GM19397 (cell line): ENCODE measurements around the gene IGFBP1.
"Not testable (repeated sequence)": the region's sequence is repeated elsewhere in the genome, so short reads cannot be mapped to it uniquely, and the experiment has no call there.

ENCODE experiments used
- ATAC-seq: cut with Tn5 transposase; IDR thresholded peaks from one replicate; pipeline ENCODE4 v1.9.1; 2021; ENCODE audit warnings: mild to moderate bottlenecking, moderate library complexity; ENCODE audit not compliant: unreplicated experiment

The IGFBP1 gene

DNA sequence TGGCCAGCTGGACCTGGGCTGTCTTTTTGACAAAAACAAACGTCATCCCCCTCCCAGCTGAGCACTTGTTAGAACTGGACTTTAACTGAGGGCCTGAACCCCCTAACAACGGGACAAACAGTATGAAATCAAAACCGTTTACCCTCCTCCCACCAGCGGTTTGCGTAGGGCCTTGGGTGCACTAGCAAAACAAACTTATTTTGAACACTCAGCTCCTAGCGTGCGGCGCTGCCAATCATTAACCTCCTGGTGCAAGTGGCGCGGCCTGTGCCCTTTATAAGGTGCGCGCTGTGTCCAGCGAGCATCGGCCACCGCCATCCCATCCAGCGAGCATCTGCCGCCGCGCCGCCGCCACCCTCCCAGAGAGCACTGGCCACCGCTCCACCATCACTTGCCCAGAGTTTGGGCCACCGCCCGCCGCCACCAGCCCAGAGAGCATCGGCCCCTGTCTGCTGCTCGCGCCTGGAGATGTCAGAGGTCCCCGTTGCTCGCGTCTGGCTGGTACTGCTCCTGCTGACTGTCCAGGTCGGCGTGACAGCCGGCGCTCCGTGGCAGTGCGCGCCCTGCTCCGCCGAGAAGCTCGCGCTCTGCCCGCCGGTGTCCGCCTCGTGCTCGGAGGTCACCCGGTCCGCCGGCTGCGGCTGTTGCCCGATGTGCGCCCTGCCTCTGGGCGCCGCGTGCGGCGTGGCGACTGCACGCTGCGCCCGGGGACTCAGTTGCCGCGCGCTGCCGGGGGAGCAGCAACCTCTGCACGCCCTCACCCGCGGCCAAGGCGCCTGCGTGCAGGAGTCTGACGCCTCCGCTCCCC, at the start of gene IGFBP1:
TSS of gene IGFBP1 (plus strand) at position 304 of the 808 bp plus-strand sequence. CDS start at position 469, 165 bp downstream.
- ATAC-seq, result no peak

DNA sequence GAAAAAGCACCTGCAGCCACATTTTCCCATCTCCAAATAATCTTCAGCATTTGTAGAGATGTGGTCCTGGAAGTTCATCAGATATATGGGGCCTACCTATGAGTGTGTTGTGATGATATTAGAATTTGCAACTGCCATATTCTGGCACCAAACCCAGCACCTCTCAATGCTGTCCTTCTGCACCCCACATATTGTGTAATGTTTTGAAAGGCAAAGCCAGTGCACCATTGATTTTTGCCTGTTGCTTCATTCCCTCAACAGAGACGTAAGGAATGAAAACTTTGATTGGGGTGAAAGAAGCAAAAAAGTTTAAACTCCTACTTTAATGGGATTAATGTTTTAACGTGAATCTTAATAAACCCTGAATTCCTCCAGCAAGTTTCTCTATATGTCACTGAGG, 49.4 kb upstream of the IGFBP1 start:
- not testable (repeated sequence) for ATAC-seq

DNA sequence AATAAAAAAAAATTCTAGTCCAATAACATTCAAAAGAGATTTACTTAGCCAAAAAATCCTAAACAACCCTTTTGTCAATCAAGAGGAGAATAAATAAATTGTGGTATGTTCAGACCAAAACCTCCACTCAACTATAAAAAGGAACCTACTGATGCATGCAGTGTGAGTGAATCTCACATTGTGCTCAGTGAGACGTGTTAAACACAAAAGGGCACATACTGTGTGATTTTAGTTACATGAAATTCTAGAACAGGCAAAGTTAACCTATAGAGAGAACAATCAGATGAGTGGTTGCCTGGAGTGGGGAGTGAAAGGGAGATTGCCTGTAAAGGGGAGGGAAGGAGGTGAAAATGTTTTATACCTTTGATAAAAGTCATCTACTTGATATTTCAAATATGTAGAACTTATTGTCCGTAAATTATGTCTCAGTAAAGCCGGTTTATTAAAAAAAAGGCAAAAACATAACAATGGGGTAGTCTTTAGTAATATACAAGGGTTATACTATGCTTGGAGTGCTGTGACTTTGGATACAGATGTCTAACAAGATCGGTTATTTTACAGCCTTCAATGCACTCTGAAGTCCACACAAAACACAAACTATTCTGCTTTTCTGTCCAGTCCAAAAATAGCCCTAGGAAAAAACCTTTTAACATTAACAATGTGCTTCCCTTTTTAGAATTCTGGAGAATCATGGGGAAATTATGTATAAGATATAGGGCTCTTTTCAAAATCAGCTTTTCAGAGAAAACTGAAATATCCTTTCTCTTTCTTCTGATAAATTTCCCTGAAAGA, 46.2 kb upstream of the IGFBP1 start:
- not testable (repeated sequence) for ATAC-seq

DNA sequence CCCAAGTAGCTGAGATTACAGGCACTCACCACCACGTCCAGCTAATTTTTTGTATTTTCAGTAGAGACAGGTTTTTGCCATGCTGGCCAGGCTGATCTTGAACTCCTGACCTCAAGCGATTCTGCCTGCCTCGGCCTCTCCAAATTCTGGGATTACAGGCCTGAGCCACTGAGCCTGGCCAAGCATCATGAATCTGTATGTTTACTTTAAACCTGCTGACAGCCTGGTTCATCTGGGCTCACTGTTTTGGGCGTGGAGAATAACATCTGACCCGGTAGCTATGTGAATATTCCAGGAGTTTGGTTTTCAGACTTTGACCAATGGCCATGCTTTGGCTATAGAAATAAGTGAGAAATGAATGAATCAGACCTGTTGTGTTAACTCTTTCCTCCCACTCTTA, 41.8 kb upstream of the IGFBP1 start:
- not testable (repeated sequence) for ATAC-seq

DNA sequence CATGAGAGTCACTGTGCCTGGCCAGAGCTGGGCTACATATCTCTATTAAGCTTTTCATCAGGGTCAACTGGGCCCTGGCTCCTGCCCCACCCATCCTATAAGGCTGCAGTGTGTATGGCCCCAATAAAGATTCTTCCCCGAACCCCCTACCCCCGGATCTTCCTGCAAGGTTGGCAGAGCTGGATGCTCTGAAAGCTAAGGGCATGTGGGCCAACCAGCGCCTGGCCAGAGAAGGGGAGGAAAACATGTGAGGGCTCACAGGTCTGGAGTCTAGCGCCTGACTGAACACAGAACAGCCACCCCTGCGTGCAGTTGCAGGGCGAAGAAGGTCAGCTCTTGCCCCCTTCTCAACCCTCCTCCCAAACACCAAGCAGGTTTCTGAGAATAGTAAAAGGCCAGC, 39.6 kb upstream of the IGFBP1 start:
- not testable (repeated sequence) for ATAC-seq

DNA sequence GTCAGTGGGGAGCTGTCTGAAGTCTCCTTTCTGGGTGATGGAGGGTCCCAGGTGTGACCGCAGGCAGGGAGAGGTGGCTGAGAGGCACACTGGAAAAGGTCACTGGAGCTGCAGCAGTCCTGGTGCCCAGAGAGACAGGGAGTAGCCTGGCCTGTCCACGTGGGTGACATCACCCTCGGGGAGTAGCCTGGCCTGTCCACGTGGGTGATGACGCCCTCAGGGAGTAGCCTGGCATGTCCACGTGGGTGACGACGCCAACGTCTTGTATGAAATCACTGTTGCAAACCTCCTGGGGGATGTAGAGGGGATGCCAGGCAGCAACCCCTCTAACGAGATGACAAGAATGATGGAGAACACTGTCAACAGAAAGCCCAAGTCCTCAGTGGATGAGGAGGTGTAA, 35.3 kb upstream of the IGFBP1 start:
- not testable (repeated sequence) for ATAC-seq

DNA sequence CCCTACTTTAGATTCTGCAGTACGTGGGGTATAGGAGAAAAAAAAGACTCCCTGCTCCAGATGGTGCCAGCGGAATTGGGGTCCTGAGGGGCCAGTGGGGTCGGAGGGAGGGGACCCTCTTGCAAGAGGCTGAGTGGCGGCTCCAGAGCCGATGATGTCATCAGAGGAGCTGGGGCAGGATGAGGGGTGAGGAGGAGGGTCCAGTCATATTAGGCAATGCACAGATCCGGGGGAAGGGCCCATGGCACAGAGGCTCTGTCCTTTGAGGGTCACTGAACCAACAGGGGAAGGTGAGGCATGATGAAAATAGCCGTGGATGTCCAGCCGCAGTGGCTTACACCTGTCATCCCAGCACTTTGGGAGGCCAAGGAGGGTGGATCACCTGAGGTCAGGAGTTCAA, 34.8 kb upstream of the IGFBP1 start:
- ATAC-seq, result not testable (repeated sequence)

DNA sequence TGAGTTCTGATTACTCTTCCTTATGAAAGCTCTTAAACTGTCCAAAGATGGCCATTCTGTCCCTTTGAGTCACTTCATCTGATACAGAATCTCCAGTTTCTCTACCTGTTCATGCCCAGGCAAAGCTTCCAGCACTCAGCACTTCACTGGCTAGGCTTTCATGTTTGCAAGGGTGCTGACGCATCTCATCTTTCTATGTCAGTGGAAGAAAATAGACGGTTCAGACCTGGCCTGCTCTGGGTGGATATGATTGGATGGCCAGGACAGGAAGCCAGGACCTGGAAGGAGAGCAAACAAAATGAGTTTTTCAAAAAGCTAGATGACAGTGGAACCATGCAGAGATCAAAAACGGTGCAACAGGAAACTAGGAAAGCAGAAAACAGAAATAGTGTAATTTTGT, 32.6 kb upstream of the IGFBP1 start:
- ATAC-seq, result not testable (repeated sequence)

DNA sequence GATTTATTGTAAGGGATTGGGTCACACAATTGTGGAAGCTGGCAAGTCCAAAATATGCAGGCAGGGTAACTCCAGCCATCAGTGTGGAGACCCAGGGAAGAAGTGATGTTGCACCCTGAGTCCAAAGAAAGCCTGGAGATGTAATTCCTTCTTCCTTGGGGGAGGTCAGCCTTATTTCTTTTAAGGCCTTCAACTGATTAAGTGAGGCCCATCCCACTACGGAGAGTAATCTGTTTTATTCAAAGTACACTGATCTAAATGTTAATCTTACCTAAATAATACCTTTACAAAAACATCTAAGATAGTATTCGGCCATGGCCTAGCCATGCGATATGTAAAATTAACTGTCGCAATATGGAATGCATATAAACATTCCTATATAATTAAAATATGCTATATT, 31.4 kb upstream of the IGFBP1 start:
- ATAC-seq, result not testable (repeated sequence)

DNA sequence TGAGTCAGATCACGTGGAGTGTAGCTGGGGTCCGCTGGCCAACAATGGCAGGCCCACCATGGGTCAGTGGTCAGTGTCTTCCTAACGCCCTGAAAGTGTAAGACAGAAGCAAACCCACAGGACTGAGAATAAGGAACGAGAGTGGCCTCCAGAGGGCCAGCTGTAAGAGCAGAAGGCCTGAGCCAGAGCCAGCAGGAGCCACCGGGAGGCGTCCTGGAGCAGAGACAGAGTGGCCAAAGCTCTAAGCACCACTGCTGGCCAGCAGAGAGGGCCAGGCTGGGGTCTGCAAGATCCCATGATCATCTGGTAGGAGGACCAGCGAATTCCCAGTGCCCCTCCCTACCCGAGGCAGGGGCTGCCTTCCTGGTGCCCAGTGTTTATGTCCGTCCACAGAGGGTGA, 24.6 kb upstream of the IGFBP1 start:
- no peak for ATAC-seq

DNA sequence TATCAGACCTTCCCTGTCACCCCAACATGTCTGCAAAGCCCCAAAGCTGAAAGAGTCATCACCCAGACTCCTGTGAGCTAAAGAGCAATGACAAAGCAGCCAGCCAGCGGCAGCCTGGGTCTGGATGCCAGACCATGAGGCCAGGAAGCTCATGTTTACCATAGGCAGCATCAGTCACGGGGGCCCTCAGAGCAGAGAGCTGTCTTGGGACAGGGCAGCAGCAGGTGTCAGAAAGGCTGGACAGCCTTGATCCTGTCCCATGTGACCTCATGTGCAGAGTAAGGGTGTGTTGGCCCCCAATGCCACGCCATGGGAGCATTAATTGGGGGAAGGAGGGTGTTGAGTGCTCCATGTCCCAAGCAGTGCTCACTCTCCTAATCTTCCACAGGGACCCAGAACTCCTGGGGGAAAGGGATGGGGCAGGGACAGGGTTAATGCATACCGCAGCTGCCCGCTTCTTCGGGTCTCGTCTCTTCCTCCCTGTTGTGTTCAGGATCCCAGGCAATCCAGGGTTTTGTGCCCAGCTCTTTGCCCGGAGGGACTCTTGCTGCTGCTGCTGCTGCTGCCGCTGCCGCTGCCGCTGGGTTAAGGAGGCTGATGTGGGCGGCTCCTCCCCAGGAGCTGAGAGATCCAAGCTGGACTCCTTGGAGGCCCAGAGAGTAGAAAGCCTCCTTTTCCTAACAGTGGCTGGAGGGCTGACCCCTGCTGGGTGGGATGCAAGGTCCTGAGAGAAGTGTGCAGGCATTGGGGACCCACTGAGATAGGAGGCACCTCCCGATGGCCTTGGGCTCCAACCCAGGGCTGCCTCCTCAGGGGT, 22.5 kb upstream of the IGFBP1 start:
- no peak for ATAC-seq

DNA sequence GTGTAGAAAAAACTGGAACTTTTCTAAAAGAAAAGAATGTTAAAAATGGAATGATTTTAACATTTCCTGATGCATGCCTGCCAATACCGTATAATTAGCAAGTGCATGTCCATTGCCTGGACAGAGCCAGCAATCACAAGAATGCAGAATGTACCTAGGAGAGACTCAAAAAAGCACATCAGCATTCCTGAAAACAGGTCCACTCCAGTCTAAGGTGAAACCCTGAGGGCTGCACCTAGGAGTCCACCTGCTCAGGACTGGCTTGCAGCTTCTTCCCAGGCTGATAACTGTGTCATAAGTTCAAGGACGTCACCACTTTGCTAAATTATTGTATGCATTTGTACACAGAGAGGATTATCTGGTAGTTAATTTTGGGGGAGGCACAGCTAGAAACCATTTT, 20.8 kb upstream of the IGFBP1 start:
- ATAC-seq, result no peak

DNA sequence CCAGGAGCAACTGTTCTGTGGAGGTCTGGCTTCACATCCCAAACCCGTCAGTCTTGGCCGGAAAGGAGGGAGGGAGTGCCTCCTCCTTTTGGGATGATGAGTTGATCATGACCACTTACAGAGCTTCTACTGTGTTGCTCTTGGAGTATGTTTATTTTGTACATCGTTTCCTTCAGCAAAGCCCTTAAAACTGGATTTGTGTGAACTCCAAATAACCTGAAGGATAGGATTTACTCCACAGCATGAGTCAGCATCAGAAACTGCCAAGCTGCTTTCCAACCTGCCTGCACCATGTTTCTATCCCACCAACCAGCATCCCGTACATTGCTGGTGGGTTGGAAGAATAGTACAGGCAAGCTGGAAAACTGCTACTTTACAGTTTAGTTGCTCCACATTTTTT, 18.9 kb upstream of the IGFBP1 start:
- ATAC-seq, result no peak

DNA sequence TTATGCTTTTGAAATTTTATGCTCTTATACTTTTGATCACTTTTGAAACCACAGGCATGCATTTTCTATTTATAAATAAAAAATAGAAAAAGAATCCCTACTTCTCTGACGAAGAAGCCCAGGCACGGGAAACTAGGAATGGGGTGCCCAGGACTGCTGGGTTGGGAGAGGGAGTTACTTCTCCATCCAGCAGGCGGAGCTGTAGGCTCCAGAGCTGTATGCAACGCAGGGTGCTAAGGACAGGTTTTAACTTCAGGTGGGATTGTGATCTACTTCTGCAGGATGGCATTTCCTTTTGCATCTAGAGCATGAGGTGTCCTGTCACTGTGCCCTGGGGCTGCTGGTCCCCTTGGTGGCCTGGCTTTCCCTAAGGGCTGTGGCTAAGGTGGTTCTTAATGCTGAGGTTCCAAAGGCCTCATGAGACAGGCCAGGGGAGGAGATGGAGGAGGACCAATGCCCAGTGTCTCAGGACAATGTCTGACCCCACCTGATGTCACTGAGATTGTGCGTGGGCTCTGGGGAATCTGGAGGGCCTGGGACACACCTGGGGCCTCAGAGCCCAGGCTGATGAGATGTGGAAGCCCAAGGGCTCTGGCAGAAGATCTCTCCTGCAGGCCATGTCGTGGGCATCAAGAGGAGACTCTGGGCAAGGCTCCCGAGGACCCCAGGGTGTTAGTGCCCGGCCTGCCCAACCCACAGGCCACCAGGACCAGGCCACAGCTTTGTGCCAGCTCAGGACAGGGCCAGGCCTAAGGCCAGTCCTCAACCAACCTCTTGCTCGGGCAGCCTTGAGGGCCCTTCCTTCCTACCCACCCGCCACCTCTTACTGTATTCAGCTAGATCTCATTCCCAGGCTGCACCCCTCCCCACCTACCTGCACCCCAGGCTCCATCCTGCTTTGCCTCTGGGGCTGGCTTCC, 15.9 kb upstream of the IGFBP1 start:
- ATAC-seq, result no peak

DNA sequence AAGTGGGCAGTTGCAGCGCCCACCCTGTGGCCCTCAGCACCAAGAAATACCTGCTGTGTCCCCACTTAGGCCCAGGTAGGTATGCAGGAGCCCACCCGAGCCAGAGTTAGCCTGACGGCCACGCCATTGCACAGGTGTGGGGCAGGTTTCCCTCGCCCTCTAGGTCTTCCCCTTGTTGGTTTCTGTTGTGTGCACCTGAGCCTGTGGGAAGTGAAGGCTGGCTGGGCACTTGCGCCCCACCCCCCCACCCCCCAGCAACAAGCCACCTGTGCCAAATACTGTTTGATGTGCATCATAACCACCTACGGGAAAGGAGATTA, 15.3 kb upstream of the IGFBP1 start, which contains the start of gene CCDC201:
TSS of gene CCDC201 (minus strand) at position 48 of the 320 bp plus-strand sequence. CDS start 75 bp downstream, outside the sequence.
- ATAC-seq, result no peak

DNA sequence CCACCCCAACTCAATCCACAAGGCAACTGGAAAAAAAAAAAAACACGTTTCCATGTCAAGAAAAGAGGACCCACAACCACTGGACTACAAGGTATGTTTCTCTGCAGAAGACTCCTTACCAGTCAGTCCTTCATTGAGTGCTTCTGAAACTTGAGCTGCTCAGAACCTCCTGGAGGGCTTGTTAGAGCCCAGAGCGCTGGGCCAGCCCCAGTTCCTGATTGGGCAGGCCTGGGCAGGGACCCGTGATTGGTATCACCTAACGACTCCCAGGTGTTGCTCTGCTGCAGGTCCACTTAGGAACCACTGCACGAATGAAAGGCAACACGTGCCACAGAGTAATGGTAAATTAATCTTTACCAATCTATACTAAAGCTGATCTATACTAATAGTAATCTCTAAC, 14.9 kb upstream of the IGFBP1 start:
- ATAC-seq, result no peak

DNA sequence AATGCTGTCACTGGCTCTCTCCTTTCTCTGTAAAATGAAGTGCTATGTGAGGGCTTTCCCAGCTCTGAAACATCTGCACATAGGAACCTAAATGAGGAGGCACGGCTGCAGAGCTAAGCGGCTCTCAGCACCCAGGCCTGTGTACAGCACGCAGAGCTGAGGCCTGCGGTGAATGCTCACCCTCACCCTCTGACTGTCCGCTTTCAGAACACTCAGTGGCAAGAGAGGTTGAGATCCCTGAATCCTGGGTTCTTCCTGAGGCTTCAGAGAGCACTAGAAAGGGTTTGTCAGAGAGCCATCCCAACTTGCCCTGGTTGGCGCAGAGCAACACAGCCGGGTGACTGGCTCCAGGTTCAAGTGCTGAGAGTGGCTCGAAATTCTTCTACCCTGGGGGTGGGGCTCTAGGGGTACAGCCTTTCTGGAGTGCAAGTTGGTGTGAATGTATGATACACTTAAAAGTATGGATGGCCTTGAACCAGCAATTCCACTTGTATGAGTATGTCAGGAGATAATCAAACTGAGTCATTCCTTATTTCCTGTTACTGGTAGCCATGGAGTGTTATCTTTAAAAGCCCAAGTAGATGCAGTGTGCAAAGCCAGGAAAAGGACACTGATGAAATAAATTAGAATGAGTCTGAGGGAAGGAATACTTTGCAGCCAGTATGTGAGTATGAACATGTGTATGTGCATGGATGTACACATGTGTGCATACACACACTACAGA, 13.7 kb upstream of the IGFBP1 start:
- ATAC-seq, result no peak

DNA sequence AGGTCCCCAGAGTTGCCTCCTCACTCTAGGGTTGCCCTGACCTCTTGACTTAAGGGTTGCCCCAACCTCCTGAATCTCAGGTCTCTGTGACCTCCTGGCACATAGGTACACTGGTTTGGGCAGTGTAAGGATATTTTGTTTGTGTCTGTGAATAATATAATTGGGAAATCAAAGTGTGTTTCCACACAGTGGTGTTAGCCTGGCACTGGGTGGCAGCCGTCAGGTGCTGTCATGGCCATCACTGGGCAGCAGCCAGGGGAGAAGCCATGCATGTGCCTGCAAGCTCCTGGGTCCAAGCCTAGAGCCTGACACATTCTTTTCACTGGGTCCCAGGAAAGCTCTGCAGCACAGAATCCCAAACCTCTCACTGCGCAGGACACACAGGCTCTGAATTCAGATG, 11.8 kb upstream of the IGFBP1 start:
- no peak for ATAC-seq

DNA sequence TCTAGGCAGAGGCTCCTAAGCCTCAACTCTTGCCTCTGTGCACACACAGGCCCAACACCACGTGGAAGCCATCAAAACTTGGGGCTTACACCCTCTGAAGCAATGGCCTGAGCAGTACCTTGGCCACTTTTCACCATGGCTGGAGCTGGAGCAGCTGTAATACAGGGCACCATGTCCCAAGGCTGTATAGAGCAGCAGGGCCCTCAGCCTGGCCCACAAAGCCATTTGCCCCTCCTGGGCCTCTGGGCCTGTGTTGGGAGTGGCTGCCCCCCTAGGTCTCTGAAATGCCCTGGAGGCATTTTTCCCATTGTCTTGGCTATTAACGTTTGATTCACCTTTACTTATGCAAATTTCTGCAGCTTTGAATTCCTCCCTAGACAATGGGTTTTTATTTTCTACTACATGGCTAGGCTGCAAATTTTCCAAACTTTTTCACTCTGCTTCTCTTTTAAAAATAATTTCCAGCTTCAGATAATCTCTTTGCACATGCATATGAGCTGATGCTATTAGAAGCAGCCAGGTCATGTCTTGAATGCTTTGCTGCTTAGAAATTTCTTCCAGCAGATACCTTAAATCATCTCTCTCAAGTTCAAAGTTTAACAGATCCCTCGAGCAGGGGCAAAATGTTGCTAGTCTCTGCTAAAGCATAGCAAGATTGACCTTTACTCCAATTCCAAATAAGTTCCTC, 9.7 kb upstream of the IGFBP1 start:
- no peak for ATAC-seq
